Trophoblast cell (in vitro differentiated cells and primary cell): ENCODE data around the gene TP53AIP1.

Source experiments
- DNase-seq, 2 donors: peaks; one replicate each; pipeline ENCODE4 v3.0.0-alpha.2; 2016
- H2AFZ ChIP-seq: 2 replicates; pipeline ENCODE4 v1.6.1; 2013; ENCODE audit warnings: low read length, moderate library complexity, mild to moderate bottlenecking; ENCODE audit not compliant: insufficient read depth, poor library complexity
- H2AK5ac ChIP-seq: 2 replicates; pipeline ENCODE4 v1.6.1; 2013; ENCODE audit warnings: mild to moderate bottlenecking, low read length
- H2BK120ac ChIP-seq: 2 replicates; pipeline ENCODE4 v1.6.1; 2013; ENCODE audit warnings: low read length, mild to moderate bottlenecking, moderate library complexity; ENCODE audit not compliant: insufficient read depth, poor library complexity
- H2BK12ac ChIP-seq: 2 replicates; pipeline ENCODE4 v1.6.1; 2013; ENCODE audit warnings: mild to moderate bottlenecking, low read length, moderate library complexity
- H2BK5ac ChIP-seq: 2 replicates; pipeline ENCODE4 v1.6.1; 2013; ENCODE audit warnings: low read length, low read depth, moderate library complexity, mild to moderate bottlenecking; ENCODE audit not compliant: poor library complexity
- H3K14ac ChIP-seq: 2 replicates; pipeline ENCODE4 v1.6.1; 2013; ENCODE audit warnings: mild to moderate bottlenecking, low read length
- H3K18ac ChIP-seq: 2 replicates; pipeline ENCODE4 v1.6.1; 2013; ENCODE audit warnings: mild to moderate bottlenecking, low read length
- H3K23ac ChIP-seq: 2 replicates; pipeline ENCODE4 v1.6.1; 2013; ENCODE audit warnings: low read length
- H3K27ac ChIP-seq: 2 replicates; pipeline ENCODE4 v1.5.1; 2013; ENCODE audit warnings: low read depth, mild to moderate bottlenecking, inconsistent platforms, low read length, moderate library complexity
- H3K27me3 ChIP-seq: 2 replicates; pipeline ENCODE4 v1.6.1; 2013; ENCODE audit warnings: inconsistent platforms, mild to moderate bottlenecking, low read length, moderate library complexity; ENCODE audit not compliant: insufficient read depth
- H3K36me3 ChIP-seq, 2 experiments: 1 replicate in 1 of 2; 2 replicates in 1 of 2; pipeline ENCODE4 v1.6.1; 2013; ENCODE audit warnings: low read length in 2 of 2, mild to moderate bottlenecking in 2 of 2, moderate library complexity in 1 of 2; ENCODE audit not compliant: insufficient read depth in 2 of 2, control insufficient read depth in 1 of 2
- H3K4ac ChIP-seq: 2 replicates; pipeline ENCODE4 v1.6.1; 2013; ENCODE audit warnings: low read depth, mild to moderate bottlenecking, low read length, moderate library complexity
- H3K4me1 ChIP-seq, 2 experiments: 1 replicate in 1 of 2; 2 replicates in 1 of 2; pipeline ENCODE4 v1.6.1; 2013; ENCODE audit warnings: low read length in 2 of 2, mild to moderate bottlenecking in 2 of 2, moderate library complexity in 1 of 2; ENCODE audit not compliant: insufficient read depth in 2 of 2, control insufficient read depth in 1 of 2
- H3K4me2 ChIP-seq: 2 replicates; pipeline ENCODE4 v1.6.1; 2013; ENCODE audit warnings: inconsistent platforms, mild to moderate bottlenecking, low read length, moderate library complexity
- H3K4me3 ChIP-seq: 2 replicates; pipeline ENCODE4 v1.5.1; 2013; ENCODE audit warnings: mild to moderate bottlenecking, low read depth, low read length, inconsistent platforms
- H3K79me1 ChIP-seq: one replicate; pipeline ENCODE4 v1.6.1; 2013; ENCODE audit warnings: low read length
- H3K79me2 ChIP-seq: 2 replicates; pipeline ENCODE4 v1.6.1; 2013; ENCODE audit warnings: low read length, mild to moderate bottlenecking; ENCODE audit not compliant: control insufficient read depth, insufficient read depth, poor library complexity
- H3K9ac ChIP-seq: 2 replicates; pipeline ENCODE4 v1.6.1; 2013; ENCODE audit warnings: mild to moderate bottlenecking, low read length
- H3K9me3 ChIP-seq: 2 replicates; pipeline ENCODE4 v1.6.1; 2013; ENCODE audit warnings: low read depth, mild to moderate bottlenecking, control low read depth, inconsistent platforms, low read length; ENCODE audit not compliant: insufficient read depth
- H4K12ac ChIP-seq: 2 replicates; pipeline ENCODE4 v1.6.1; 2013; ENCODE audit warnings: low read depth, mild to moderate bottlenecking, low read length, moderate library complexity
- H4K8ac ChIP-seq: 2 replicates; pipeline ENCODE4 v1.6.1; 2013; ENCODE audit warnings: low read depth, mild to moderate bottlenecking, low read length, moderate library complexity
- H4K91ac ChIP-seq: one replicate; pipeline ENCODE4 v1.6.1; 2013; ENCODE audit warnings: low read depth, mild to moderate bottlenecking, low read length, moderate library complexity
- WGBS: extraction: QIAGEN DNeasy Blood & Tissue Kit; methylation state at CpG from one replicate; pipeline ENCODE4 v1.1.7; 2013; ENCODE audit warnings: missing lambda C conversion rate; ENCODE audit not compliant: insufficient read length, insufficient coverage; ENCODE audit errors: extremely low coverage; 5-methylcytosine and 5-hydroxymethylcytosine counted together

TP53AIP1 gene

GRCh38 chr11:128927108-128927461 lies 15.6 kb downstream of the TP53AIP1 start:
- no peak overlapping the region for H2BK12ac ChIP-seq
- H3K36me3 ChIP-seq = no peaks in the 10 kb centered on the region
- no CpG with 5 or more reads among the region's 11 CpGs for WGBS
- no peak overlapping the region for H3K4ac ChIP-seq
- H3K23ac ChIP-seq = no peak overlapping the region
- H3K4me1 ChIP-seq = no peaks in the 10 kb centered on the region
- no peak overlapping the region for H3K4me3 ChIP-seq
- no peaks in the 10 kb centered on the region for H3K79me1 ChIP-seq
- H3K14ac ChIP-seq = no peak overlapping the region
- no peak overlapping the region for H4K91ac ChIP-seq
- H2AK5ac ChIP-seq = no peak overlapping the region
- H2BK120ac ChIP-seq = no peak overlapping the region
- no peak overlapping the region for H2AFZ ChIP-seq
- no peak overlapping the region for H3K27ac ChIP-seq
- no peaks in the 10 kb centered on the region for H3K27me3 ChIP-seq
- no peak for DNase-seq
- no peak overlapping the region for H4K12ac ChIP-seq
- no peaks in the 10 kb centered on the region for H3K79me2 ChIP-seq
- H3K4me2 ChIP-seq = no peak overlapping the region
- H4K8ac ChIP-seq = no peak overlapping the region
- H2BK5ac ChIP-seq = no peak overlapping the region
- H3K18ac ChIP-seq = no peak overlapping the region
- H3K9ac ChIP-seq = no peak overlapping the region
- H3K9me3 ChIP-seq = no peaks in the 10 kb centered on the region

DNA sequence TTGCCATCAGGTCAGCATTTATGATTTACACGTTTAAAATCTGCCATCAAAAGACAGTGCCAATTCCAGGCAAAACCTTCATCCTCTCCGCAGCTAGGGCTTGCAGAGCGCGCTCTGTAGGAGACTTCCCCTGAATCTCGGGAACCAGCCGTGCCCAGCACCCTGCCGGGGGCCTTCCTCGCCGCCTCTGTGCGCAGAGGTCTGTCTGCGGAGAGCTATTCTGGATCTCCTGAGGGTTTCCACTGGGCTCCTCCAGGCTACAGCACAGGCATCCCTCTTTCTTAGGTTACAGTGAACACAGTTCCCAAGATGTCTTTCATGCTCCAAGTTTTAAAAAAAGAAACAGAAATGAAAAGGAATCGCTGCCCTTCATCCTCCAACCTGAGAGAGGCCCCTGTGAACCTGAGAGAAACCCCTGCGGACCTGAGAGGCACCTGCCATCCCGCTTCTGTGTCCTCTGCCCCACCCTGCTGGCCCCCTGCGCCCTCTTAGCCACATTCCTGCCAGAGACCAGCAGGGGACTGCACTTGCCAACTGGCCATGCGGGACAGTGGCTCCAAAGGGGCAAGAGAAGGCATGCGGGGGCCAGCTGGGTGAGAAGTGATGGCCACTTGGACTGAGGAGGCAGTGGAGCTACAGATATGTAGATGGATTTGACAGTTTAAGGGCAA lies 16.1 kb downstream of the TP53AIP1 start:
- no peaks in the 10 kb centered on the region for H3K36me3 ChIP-seq
- no peak overlapping the region for H2AK5ac ChIP-seq
- no peak overlapping the region for H4K12ac ChIP-seq
- no peak overlapping the region for H3K14ac ChIP-seq
- no peaks in the 10 kb centered on the region for H3K9me3 ChIP-seq
- no peak overlapping the region for H3K18ac ChIP-seq
- no peak overlapping the region for H4K8ac ChIP-seq
- no peak overlapping the region for H3K4me2 ChIP-seq
- H3K9ac ChIP-seq = no peak overlapping the region
- H2BK5ac ChIP-seq = no peak overlapping the region
- no peaks in the 10 kb centered on the region for H3K79me2 ChIP-seq
- no peak overlapping the region for H3K4ac ChIP-seq
- H3K4me3 ChIP-seq = no peak overlapping the region
- H3K4me1 ChIP-seq = no peaks in the 10 kb centered on the region
- no peak overlapping the region for H3K23ac ChIP-seq
- H2BK12ac ChIP-seq = no peak overlapping the region
- H3K79me1 ChIP-seq = no peaks in the 10 kb centered on the region
- no peaks in the 10 kb centered on the region for H3K27me3 ChIP-seq
- no peak overlapping the region for H4K91ac ChIP-seq
- H3K27ac ChIP-seq = no peak overlapping the region
- no peak overlapping the region for H2BK120ac ChIP-seq
- H2AFZ ChIP-seq = no peak overlapping the region
- no peak for DNase-seq
- WGBS = no CpG with 5 or more reads among the region's 17 CpGs

- Histone ChIP-seq H2BK12ac (no peak overlapping the region), H3K9ac (no peak overlapping the region), H2AK5ac (no peak overlapping the region), H2BK5ac (no peak overlapping the region), H2BK120ac (no peak overlapping the region), H3K4me3 (no peak overlapping the region), H3K79me2 (no peaks in the 10 kb centered on the region), H3K14ac (no peak overlapping the region), H4K91ac (no peak overlapping the region), H3K4me2 (no peak overlapping the region), H3K23ac (no peak overlapping the region), H3K18ac (no peak overlapping the region), H3K4ac (no peak overlapping the region), H4K12ac (no peak overlapping the region), H3K79me1 (no peaks in the 10 kb centered on the region), H3K4me1 (no peaks in the 10 kb centered on the region), H4K8ac (no peak overlapping the region), H3K27me3 (no peaks in the 10 kb centered on the region), H2AFZ (no peak overlapping the region), H3K9me3 (no peaks in the 10 kb centered on the region), H3K27ac (no peak overlapping the region), H3K36me3 (no peaks in the 10 kb centered on the region)
- WGBS = no CpG with 5 or more reads among the region's 3 CpGs
- no peak for DNase-seq
Measured at GRCh38 chr11:128926000-128926399, 16.7 kb downstream of the TP53AIP1 start.

- WGBS = no CpG with 5 or more reads among the region's 2 CpGs
- DNase-seq = no peak
- H3K4me2 ChIP-seq = no peak overlapping the region
- H4K91ac ChIP-seq = no peak overlapping the region
- H3K4me1 ChIP-seq = no peaks in the 10 kb centered on the region
- no peaks in the 10 kb centered on the region for H3K79me2 ChIP-seq
- H2AK5ac ChIP-seq = no peak overlapping the region
- H3K9me3 ChIP-seq = no peaks in the 10 kb centered on the region
- no peak overlapping the region for H3K27ac ChIP-seq
- no peak overlapping the region for H3K4ac ChIP-seq
- H3K27me3 ChIP-seq = no peaks in the 10 kb centered on the region
- no peak overlapping the region for H4K8ac ChIP-seq
- no peak overlapping the region for H2BK12ac ChIP-seq
- H4K12ac ChIP-seq = no peak overlapping the region
- H2BK120ac ChIP-seq = no peak overlapping the region
- H2BK5ac ChIP-seq = no peak overlapping the region
- H3K79me1 ChIP-seq = no peaks in the 10 kb centered on the region
- no peak overlapping the region for H3K9ac ChIP-seq
- no peaks in the 10 kb centered on the region for H3K36me3 ChIP-seq
- no peak overlapping the region for H3K4me3 ChIP-seq
- H3K23ac ChIP-seq = no peak overlapping the region
- no peak overlapping the region for H3K14ac ChIP-seq
- no peak overlapping the region for H2AFZ ChIP-seq
- H3K18ac ChIP-seq = no peak overlapping the region
Measured at GRCh38 chr11:128925250-128925600, 17.4 kb downstream of the TP53AIP1 start.
